Ishikawa (cell line): ENCODE measurements around the gene CETP.

Experiments
- CEBPB ChIP-seq: IDR thresholded peaks from 2 replicates; pipeline ENCODE4 v1.6.1; 2012
- CREB1 ChIP-seq: IDR thresholded peaks from 2 replicates; pipeline ENCODE4 v1.6.1; 2012; ENCODE audit warnings: low read depth
- EGR1 ChIP-seq: IDR thresholded peaks from 2 replicates; pipeline ENCODE4 v1.6.1; 2012
- EP300 ChIP-seq: IDR thresholded peaks from 2 replicates; pipeline ENCODE4 v1.6.1; 2012; ENCODE audit warnings: borderline replicate concordance
- NFIC ChIP-seq: IDR thresholded peaks from 2 replicates; pipeline ENCODE4 v1.6.1; 2012
- RAD21 ChIP-seq: IDR thresholded peaks from 2 replicates; pipeline ENCODE4 v1.6.1; 2012; ENCODE audit warnings: low read depth
- TAF1 ChIP-seq: IDR thresholded peaks from 2 replicates; pipeline ENCODE4 v1.6.1; 2012; ENCODE audit warnings: low read depth, mild to moderate bottlenecking
- TEAD4 ChIP-seq: IDR thresholded peaks from 2 replicates; pipeline ENCODE4 v1.6.1; 2012
- YY1 ChIP-seq: IDR thresholded peaks from 2 replicates; pipeline ENCODE4 v1.6.1; 2012; ENCODE audit warnings: low read depth
- TF ChIP-seq, protein P1 (sequence below): IDR thresholded peaks from 2 replicates; pipeline ENCODE4 v1.6.1; 2012; ENCODE audit warnings: low read depth, mild to moderate bottlenecking

DNA sequence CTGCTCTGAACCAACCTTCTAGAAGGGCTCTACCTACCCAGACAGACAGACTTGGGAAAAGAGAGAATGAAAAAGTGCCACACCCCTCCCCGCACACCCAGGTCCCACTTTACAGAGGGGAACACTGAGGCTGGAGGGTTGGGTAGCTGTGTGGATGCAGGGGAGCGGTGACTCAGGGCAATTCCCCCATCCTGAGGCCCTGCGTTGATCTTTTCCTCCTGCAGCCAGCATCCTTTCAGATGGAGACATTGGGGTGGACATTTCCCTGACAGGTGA, 10.0 kb downstream of the CETP start:
- no peak for TF ChIP-seq RAD21
- no peak for TF ChIP-seq EGR1
- TF ChIP-seq, protein P1, sequence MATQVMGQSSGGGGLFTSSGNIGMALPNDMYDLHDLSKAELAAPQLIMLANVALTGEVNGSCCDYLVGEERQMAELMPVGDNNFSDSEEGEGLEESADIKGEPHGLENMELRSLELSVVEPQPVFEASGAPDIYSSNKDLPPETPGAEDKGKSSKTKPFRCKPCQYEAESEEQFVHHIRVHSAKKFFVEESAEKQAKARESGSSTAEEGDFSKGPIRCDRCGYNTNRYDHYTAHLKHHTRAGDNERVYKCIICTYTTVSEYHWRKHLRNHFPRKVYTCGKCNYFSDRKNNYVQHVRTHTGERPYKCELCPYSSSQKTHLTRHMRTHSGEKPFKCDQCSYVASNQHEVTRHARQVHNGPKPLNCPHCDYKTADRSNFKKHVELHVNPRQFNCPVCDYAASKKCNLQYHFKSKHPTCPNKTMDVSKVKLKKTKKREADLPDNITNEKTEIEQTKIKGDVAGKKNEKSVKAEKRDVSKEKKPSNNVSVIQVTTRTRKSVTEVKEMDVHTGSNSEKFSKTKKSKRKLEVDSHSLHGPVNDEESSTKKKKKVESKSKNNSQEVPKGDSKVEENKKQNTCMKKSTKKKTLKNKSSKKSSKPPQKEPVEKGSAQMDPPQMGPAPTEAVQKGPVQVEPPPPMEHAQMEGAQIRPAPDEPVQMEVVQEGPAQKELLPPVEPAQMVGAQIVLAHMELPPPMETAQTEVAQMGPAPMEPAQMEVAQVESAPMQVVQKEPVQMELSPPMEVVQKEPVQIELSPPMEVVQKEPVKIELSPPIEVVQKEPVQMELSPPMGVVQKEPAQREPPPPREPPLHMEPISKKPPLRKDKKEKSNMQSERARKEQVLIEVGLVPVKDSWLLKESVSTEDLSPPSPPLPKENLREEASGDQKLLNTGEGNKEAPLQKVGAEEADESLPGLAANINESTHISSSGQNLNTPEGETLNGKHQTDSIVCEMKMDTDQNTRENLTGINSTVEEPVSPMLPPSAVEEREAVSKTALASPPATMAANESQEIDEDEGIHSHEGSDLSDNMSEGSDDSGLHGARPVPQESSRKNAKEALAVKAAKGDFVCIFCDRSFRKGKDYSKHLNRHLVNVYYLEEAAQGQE = no peak
- no peak for TF ChIP-seq YY1
- TF ChIP-seq EP300 = no peak
- no peak for TF ChIP-seq TEAD4
- no peak for TF ChIP-seq TAF1
- TF ChIP-seq CEBPB = no peak
- no peak for TF ChIP-seq CREB1
- TF ChIP-seq NFIC = no peak
